GM23338 (cell line): ENCODE measurements around the gene FBXW12. TPM values are rescaled to one million over a fixed set of nuclear protein-coding genes. Genes with fewer than 3 reads are reported as not detected.
A peak's percentile ranks its signal among the peaks of the same experiment; 100 is the strongest.

Experiments
- ATAC-seq: fragments of 200-7000 bp; cut with Tn5 transposase; 3 replicates; pipeline ENCODE4 v1.9.1; 2020
- DNase-seq: peaks from one replicate; pipeline ENCODE4 v3.0.0-alpha.2; 2015; ENCODE audit warnings: low spot score
- H2AFZ ChIP-seq: fragments of 200-600 bp; sonication (generic); 2 replicates; pipeline ENCODE4 v1.8.0; 2016; ENCODE audit warnings: antibody characterized with exemption, mild to moderate bottlenecking, moderate library complexity
- H3F3A ChIP-seq: fragments of 200-600 bp; sonication (generic); replicated peaks from 2 replicates; pipeline ENCODE4 v1.8.0; 2017; ENCODE audit warnings: antibody characterized with exemption, mixed run types, low read depth
- H3K27ac ChIP-seq: fragments of 200-600 bp; sonication (generic); 2 replicates; pipeline ENCODE4 v1.6.1; 2016; ENCODE audit warnings: low read depth
- H3K27me3 ChIP-seq: fragments of 200-600 bp; sonication (generic); 2 replicates; pipeline ENCODE4 v1.8.0; 2016; ENCODE audit warnings: mild to moderate bottlenecking, mixed run types, moderate library complexity; ENCODE audit not compliant: insufficient read depth
- H3K36me3 ChIP-seq: fragments of 200-600 bp; sonication (generic); 2 replicates; pipeline ENCODE4 v1.8.0; 2016; ENCODE audit warnings: mild to moderate bottlenecking; ENCODE audit not compliant: insufficient read depth
- H3K4me1 ChIP-seq: fragments of 200-600 bp; sonication (generic); 2 replicates; pipeline ENCODE4 v1.8.0; 2016; ENCODE audit warnings: mild to moderate bottlenecking, moderate library complexity; ENCODE audit not compliant: insufficient read depth
- H3K4me2 ChIP-seq: fragments of 200-600 bp; sonication (generic); 2 replicates; pipeline ENCODE4 v1.7.1; 2017; ENCODE audit warnings: mixed run types
- H3K4me3 ChIP-seq: fragments of 200-600 bp; sonication (generic); 2 replicates; pipeline ENCODE4 v1.6.1; 2016; ENCODE audit warnings: mixed run types
- H3K79me2 ChIP-seq: fragments of 200-600 bp; sonication (generic); replicated peaks from 2 replicates; pipeline ENCODE4 v1.8.0; 2017; ENCODE audit warnings: mild to moderate bottlenecking; ENCODE audit not compliant: insufficient read depth
- H3K9me2 ChIP-seq: fragments of 200-600 bp; sonication (generic); 2 replicates; pipeline ENCODE4 v1.8.0; 2017; ENCODE audit not compliant: insufficient read depth
- H4K20me1 ChIP-seq: fragments of 200-600 bp; sonication (generic); replicated peaks from 2 replicates; pipeline ENCODE4 v1.8.0; 2017; ENCODE audit warnings: mild to moderate bottlenecking; ENCODE audit not compliant: insufficient read depth
- H3K27ac Mint-ChIP-seq: 2 replicates; pipeline ENCODE4 v1.8.0; 2020; ENCODE audit warnings: inconsistent platforms, mild to moderate bottlenecking, moderate library complexity, mixed read lengths
- H3K27me3 Mint-ChIP-seq: 3 replicates; pipeline ENCODE4 v1.8.0; 2022; ENCODE audit warnings: low read depth, mild to moderate bottlenecking, moderate library complexity, mixed read lengths, inconsistent platforms; ENCODE audit not compliant: insufficient read depth, poor library complexity
- H3K36me3 Mint-ChIP-seq: 3 replicates; pipeline ENCODE4 v1.8.0; 2021; ENCODE audit warnings: low read depth, mild to moderate bottlenecking, inconsistent platforms, moderate library complexity, mixed read lengths
- H3K4me1 Mint-ChIP-seq: 3 replicates; pipeline ENCODE4 v1.8.0; 2020; ENCODE audit warnings: mild to moderate bottlenecking, inconsistent platforms, mixed read lengths
- H3K4me3 Mint-ChIP-seq: 3 replicates; pipeline ENCODE4 v1.8.0; 2021; ENCODE audit warnings: moderate library complexity, mild to moderate bottlenecking, inconsistent platforms, mixed read lengths
- H3K9me3 Mint-ChIP-seq: 3 replicates; pipeline ENCODE4 v1.8.0; 2020; ENCODE audit warnings: moderate library complexity, mild to moderate bottlenecking, inconsistent platforms, mixed read lengths
- CREB1 ChIP-seq: fragments of 250-450 bp; sonication (Bioruptor Pico); IDR thresholded peaks from 2 replicates; pipeline ENCODE4 v1.5.0; 2020; ENCODE audit warnings: low read depth, mild to moderate bottlenecking, moderate library complexity
- EZH2 ChIP-seq: fragments of 200-600 bp; sonication (generic); IDR thresholded peaks from one replicate; pipeline ENCODE4 v1.8.0; 2017; ENCODE audit warnings: antibody characterized with exemption, mild to moderate bottlenecking, low read depth; ENCODE audit not compliant: unreplicated experiment
- EZH2phosphoT487 ChIP-seq: fragments of 200-600 bp; sonication (generic); IDR thresholded peaks from one replicate; pipeline ENCODE4 v1.8.1; 2018; ENCODE audit warnings: antibody characterized with exemption; ENCODE audit not compliant: unreplicated experiment
- JUNB ChIP-seq: IDR thresholded peaks from one replicate; pipeline ENCODE4 v1.6.1; 2016; ENCODE audit warnings: antibody characterized with exemption; ENCODE audit not compliant: unreplicated experiment
- NANOG ChIP-seq: IDR thresholded peaks from 2 replicates; pipeline ENCODE4 v1.6.1; 2016; ENCODE audit warnings: antibody characterized with exemption, borderline replicate concordance
- POLR2AphosphoS5 ChIP-seq: IDR thresholded peaks from 2 replicates; pipeline ENCODE4 v1.6.1; 2016; ENCODE audit warnings: antibody characterized with exemption, low read depth
- REST ChIP-seq: IDR thresholded peaks from one replicate; pipeline ENCODE4 v1.6.1; 2018; ENCODE audit warnings: antibody characterized with exemption; ENCODE audit not compliant: unreplicated experiment
- STAT1 ChIP-seq: IDR thresholded peaks from one replicate; pipeline ENCODE4 v1.6.1; 2016; ENCODE audit warnings: antibody characterized with exemption; ENCODE audit not compliant: unreplicated experiment
- ZNF114 ChIP-seq: fragments of 250-450 bp; sonication (Bioruptor Pico); IDR thresholded peaks from 2 replicates; pipeline ENCODE4 v1.5.0; 2020; ENCODE audit warnings: mild to moderate bottlenecking, moderate library complexity
- ZNF331 ChIP-seq: fragments of 250-450 bp; sonication (Bioruptor Pico); IDR thresholded peaks from 2 replicates; pipeline ENCODE4 v1.5.0; 2020; ENCODE audit warnings: low read depth, mild to moderate bottlenecking, moderate library complexity
- polyA plus RNA-seq: library from polyadenylated mRNA; unstranded; fragments of >200 nt; fragmentation: Nextera tagmentation; extraction: Ambion mirVana; gene quantifications from 2 replicates; pipeline ENCODE4 v1.2.1, GENCODE V29; 2016
- total RNA-seq: library from RNA; depleted of rRNA; stranded (reverse); fragments of >200 nt; shearing (Covaris generic); gene quantifications from 2 replicates; pipeline ENCODE4 v1.2.3, GENCODE V29; 2014
- TF ChIP-seq, protein P1 (sequence below): IDR thresholded peaks from 2 replicates; pipeline ENCODE4 v1.6.1; 2016; ENCODE audit warnings: antibody characterized with exemption
- TF ChIP-seq, protein P2 (sequence below): fragments of 250-450 bp; sonication (Bioruptor Pico); IDR thresholded peaks from 2 replicates; pipeline ENCODE4 v1.5.0; 2020; ENCODE audit warnings: mild to moderate bottlenecking, moderate library complexity
- TF ChIP-seq, protein P3 (sequence below), 2 experiments: fragments of 200-600 bp in 1 of 2; sonication (generic) in 1 of 2; conservative IDR thresholded peaks; 2 replicates each; pipeline versions ENCODE4 v1.5.1 to v1.6.1; 2016 to 2017; ENCODE audit warnings: antibody characterized with exemption in 2 of 2, low read depth in 2 of 2, mild to moderate bottlenecking in 2 of 2, moderate library complexity in 1 of 2

FBXW12 gene
- total and polyA plus RNA-seq, 2 experiments from 2014 or later: 0.73 TPM; not detected in 1

DNA sequence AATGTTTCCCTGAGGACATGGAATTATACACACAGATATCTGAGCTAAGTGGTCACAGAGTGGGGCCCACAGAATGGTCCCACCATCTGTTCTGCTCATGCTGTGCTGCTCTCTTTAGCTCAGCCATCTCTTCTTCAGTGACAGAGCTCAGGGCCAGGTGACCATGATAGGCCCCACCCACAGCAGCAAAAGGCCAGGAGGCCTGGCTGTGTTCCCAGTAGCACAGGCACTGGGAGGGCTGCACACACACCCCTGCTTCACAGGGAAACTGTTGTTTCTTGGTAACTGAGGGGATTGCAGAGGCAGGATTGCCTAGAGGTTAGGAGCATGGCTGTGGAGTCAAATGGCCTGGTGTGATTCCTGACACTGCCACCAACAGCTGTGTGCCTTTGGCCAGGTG, 4.8 kb upstream of the FBXW12 start:
- 0 out of 2 replicates have a peak overlapping the region, but pooled peaks have one; percentile 59 for H2AFZ ChIP-seq
- Mint-ChIP-seq H3K36me3 (no peaks in the 10 kb centered on the region), H3K9me3 (peaks cover 6% of the 10 kb centered on the region; the same call in 2 of the 3 replicates), H3K27me3 (peaks cover 4% of the 10 kb centered on the region), H3K4me1 (peaks cover 13% of the 10 kb centered on the region), H3K27ac (no peak overlapping the region), H3K4me3 (no peak overlapping the region)
- H3F3A ChIP-seq: no peaks in the 10 kb centered on the region
- peak; percentile 55 for ATAC-seq
- H3K27ac ChIP-seq: no peak overlapping the region
- H4K20me1 ChIP-seq: no peaks in the 10 kb centered on the region
- H3K27me3 ChIP-seq: no peaks in the 10 kb centered on the region
- H3K4me3 ChIP-seq: no peak overlapping the region
- H3K9me2 ChIP-seq: no peaks in the 10 kb centered on the region
- no peak for TF ChIP-seq ZNF114 (CRISPR knock-in tag)
- no peak for TF ChIP-seq ZNF331 (CRISPR knock-in tag)
- TF ChIP-seq, protein P1, sequence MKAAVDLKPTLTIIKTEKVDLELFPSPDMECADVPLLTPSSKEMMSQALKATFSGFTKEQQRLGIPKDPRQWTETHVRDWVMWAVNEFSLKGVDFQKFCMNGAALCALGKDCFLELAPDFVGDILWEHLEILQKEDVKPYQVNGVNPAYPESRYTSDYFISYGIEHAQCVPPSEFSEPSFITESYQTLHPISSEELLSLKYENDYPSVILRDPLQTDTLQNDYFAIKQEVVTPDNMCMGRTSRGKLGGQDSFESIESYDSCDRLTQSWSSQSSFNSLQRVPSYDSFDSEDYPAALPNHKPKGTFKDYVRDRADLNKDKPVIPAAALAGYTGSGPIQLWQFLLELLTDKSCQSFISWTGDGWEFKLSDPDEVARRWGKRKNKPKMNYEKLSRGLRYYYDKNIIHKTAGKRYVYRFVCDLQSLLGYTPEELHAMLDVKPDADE: no peak
- no peak for TF ChIP-seq EZH2phosphoT487
- no peak for TF ChIP-seq CREB1 (CRISPR knock-in tag)
- no peak for TF ChIP-seq JUNB
- TF ChIP-seq, protein P2, sequence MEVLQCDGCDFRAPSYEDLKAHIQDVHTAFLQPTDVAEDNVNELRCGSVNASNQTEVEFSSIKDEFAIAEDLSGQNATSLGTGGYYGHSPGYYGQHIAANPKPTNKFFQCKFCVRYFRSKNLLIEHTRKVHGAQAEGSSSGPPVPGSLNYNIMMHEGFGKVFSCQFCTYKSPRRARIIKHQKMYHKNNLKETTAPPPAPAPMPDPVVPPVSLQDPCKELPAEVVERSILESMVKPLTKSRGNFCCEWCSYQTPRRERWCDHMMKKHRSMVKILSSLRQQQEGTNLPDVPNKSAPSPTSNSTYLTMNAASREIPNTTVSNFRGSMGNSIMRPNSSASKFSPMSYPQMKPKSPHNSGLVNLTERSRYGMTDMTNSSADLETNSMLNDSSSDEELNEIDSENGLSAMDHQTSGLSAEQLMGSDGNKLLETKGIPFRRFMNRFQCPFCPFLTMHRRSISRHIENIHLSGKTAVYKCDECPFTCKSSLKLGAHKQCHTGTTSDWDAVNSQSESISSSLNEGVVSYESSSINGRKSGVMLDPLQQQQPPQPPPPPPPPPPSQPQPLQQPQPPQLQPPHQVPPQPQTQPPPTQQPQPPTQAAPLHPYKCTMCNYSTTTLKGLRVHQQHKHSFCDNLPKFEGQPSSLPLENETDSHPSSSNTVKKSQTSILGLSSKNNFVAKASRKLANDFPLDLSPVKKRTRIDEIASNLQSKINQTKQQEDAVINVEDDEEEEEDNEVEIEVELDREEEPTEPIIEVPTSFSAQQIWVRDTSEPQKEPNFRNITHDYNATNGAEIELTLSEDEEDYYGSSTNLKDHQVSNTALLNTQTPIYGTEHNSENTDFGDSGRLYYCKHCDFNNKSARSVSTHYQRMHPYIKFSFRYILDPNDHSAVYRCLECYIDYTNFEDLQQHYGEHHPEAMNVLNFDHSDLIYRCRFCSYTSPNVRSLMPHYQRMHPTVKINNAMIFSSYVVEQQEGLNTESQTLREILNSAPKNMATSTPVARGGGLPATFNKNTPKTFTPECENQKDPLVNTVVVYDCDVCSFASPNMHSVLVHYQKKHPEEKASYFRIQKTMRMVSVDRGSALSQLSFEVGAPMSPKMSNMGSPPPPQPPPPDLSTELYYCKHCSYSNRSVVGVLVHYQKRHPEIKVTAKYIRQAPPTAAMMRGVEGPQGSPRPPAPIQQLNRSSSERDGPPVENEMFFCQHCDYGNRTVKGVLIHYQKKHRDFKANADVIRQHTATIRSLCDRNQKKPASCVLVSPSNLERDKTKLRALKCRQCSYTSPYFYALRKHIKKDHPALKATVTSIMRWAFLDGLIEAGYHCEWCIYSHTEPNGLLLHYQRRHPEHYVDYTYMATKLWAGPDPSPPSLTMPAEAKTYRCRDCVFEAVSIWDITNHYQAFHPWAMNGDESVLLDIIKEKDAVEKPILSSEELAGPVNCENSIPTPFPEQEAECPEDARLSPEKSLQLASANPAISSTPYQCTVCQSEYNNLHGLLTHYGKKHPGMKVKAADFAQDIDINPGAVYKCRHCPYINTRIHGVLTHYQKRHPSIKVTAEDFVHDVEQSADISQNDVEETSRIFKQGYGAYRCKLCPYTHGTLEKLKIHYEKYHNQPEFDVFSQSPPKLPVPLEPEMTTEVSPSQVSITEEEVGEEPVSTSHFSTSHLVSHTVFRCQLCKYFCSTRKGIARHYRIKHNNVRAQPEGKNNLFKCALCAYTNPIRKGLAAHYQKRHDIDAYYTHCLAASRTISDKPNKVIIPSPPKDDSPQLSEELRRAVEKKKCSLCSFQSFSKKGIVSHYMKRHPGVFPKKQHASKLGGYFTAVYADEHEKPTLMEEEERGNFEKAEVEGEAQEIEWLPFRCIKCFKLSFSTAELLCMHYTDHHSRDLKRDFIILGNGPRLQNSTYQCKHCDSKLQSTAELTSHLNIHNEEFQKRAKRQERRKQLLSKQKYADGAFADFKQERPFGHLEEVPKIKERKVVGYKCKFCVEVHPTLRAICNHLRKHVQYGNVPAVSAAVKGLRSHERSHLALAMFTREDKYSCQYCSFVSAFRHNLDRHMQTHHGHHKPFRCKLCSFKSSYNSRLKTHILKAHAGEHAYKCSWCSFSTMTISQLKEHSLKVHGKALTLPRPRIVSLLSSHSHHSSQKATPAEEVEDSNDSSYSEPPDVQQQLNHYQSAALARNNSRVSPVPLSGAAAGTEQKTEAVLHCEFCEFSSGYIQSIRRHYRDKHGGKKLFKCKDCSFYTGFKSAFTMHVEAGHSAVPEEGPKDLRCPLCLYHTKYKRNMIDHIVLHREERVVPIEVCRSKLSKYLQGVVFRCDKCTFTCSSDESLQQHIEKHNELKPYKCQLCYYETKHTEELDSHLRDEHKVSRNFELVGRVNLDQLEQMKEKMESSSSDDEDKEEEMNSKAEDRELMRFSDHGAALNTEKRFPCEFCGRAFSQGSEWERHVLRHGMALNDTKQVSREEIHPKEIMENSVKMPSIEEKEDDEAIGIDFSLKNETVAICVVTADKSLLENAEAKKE (CRISPR knock-in tag): no peak
- TF ChIP-seq POLR2AphosphoS5: no peak
- no peak for TF ChIP-seq NANOG
- no peak for TF ChIP-seq STAT1
- TF ChIP-seq EZH2: no peak
- TF ChIP-seq REST: no peak
- TF ChIP-seq, protein P3, sequence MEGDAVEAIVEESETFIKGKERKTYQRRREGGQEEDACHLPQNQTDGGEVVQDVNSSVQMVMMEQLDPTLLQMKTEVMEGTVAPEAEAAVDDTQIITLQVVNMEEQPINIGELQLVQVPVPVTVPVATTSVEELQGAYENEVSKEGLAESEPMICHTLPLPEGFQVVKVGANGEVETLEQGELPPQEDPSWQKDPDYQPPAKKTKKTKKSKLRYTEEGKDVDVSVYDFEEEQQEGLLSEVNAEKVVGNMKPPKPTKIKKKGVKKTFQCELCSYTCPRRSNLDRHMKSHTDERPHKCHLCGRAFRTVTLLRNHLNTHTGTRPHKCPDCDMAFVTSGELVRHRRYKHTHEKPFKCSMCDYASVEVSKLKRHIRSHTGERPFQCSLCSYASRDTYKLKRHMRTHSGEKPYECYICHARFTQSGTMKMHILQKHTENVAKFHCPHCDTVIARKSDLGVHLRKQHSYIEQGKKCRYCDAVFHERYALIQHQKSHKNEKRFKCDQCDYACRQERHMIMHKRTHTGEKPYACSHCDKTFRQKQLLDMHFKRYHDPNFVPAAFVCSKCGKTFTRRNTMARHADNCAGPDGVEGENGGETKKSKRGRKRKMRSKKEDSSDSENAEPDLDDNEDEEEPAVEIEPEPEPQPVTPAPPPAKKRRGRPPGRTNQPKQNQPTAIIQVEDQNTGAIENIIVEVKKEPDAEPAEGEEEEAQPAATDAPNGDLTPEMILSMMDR (conservative IDR thresholded peaks at IDR 0.05; ENCODE audit: low read depth in 2 of 2): no peak
- peak; percentile 19 for DNase-seq
- no peaks in the 10 kb centered on the region for H3K36me3 ChIP-seq
- no peak overlapping the region for H3K4me2 ChIP-seq
- H3K79me2 ChIP-seq: no peaks in the 10 kb centered on the region
- peaks cover 9% of the 10 kb centered on the region; the same call in 1 of the 2 replicates for H3K4me1 ChIP-seq
